DOHH2 (cell line): ENCODE measurements around the gene EPX.

Experiments used
- H3F3A ChIP-seq: fragments of 200-600 bp; sonication (generic), shearing (Covaris generic); 2 replicates; pipeline ENCODE4 v1.6.0; 2016; ENCODE audit warnings: antibody characterized with exemption, mild to moderate bottlenecking; ENCODE audit not compliant: control insufficient read depth, insufficient read depth
- H3K27ac ChIP-seq: fragments of 200-600 bp; sonication (generic); 2 replicates; pipeline ENCODE4 v1.5.1; 2014; ENCODE audit warnings: low read depth, mild to moderate bottlenecking, low read length, moderate library complexity
- H3K27me3 ChIP-seq: fragments of 200-600 bp; sonication (generic); 2 replicates; pipeline ENCODE4 v1.6.1; 2014; ENCODE audit warnings: mild to moderate bottlenecking, low read length, mixed read lengths; ENCODE audit not compliant: control insufficient read depth
- H3K36me3 ChIP-seq: fragments of 200-600 bp; sonication (generic); 2 replicates; pipeline ENCODE4 v1.6.1; 2014; ENCODE audit warnings: mild to moderate bottlenecking, low read length, moderate library complexity, mixed read lengths; ENCODE audit not compliant: control insufficient read depth
- H3K4me1 ChIP-seq: fragments of 200-600 bp; sonication (generic); 2 replicates; pipeline ENCODE4 v1.6.1; 2014; ENCODE audit warnings: mild to moderate bottlenecking, low read length, mixed read lengths; ENCODE audit not compliant: control insufficient read depth
- H3K4me2 ChIP-seq: fragments of 200-600 bp; sonication (generic); 2 replicates; pipeline ENCODE4 v1.6.0; 2014; ENCODE audit warnings: mild to moderate bottlenecking, low read length, moderate library complexity
- H3K4me3 ChIP-seq: fragments of 200-600 bp; sonication (generic); 2 replicates; pipeline ENCODE4 v1.5.1; 2014; ENCODE audit warnings: mild to moderate bottlenecking, low read length, mixed read lengths
- H3K79me2 ChIP-seq: fragments of 200-600 bp; sonication (generic); 2 replicates; pipeline ENCODE4 v1.6.1; 2014; ENCODE audit warnings: mild to moderate bottlenecking, low read length, mixed read lengths; ENCODE audit not compliant: control insufficient read depth
- H3K9me2 ChIP-seq: fragments of 200-600 bp; sonication (generic); replicated peaks from 2 replicates; pipeline ENCODE4 v1.6.1; 2014; ENCODE audit warnings: mild to moderate bottlenecking, low read length, mixed read lengths; ENCODE audit not compliant: control insufficient read depth
- H3K9me3 ChIP-seq: fragments of 200-600 bp; sonication (generic); 2 replicates; pipeline ENCODE4 v1.6.1; 2014; ENCODE audit warnings: antibody characterized with exemption, low read length, mixed read lengths; ENCODE audit not compliant: control insufficient read depth, insufficient read depth
- H4K20me1 ChIP-seq: fragments of 200-600 bp; sonication (generic); 2 replicates; pipeline ENCODE4 v1.6.0; 2014; ENCODE audit warnings: low read depth, mild to moderate bottlenecking, antibody characterized with exemption, low read length, moderate library complexity; ENCODE audit not compliant: control insufficient read depth, insufficient read depth
- EZH2phosphoT487 ChIP-seq: fragments of 200-600 bp; sonication (generic); IDR thresholded peaks from 2 replicates; pipeline ENCODE4 v1.6.1; 2017; ENCODE audit warnings: borderline replicate concordance, mild to moderate bottlenecking, antibody characterized with exemption, low read length, moderate library complexity, mixed read lengths
- TF ChIP-seq, protein P1 (sequence below): fragments of 200-600 bp; sonication (generic); IDR thresholded peaks from one replicate; pipeline ENCODE4 v1.5.1; 2014; ENCODE audit warnings: antibody characterized with exemption, mild to moderate bottlenecking, low read depth, low read length; ENCODE audit not compliant: poor library complexity, severe bottlenecking

EPX gene

DNA sequence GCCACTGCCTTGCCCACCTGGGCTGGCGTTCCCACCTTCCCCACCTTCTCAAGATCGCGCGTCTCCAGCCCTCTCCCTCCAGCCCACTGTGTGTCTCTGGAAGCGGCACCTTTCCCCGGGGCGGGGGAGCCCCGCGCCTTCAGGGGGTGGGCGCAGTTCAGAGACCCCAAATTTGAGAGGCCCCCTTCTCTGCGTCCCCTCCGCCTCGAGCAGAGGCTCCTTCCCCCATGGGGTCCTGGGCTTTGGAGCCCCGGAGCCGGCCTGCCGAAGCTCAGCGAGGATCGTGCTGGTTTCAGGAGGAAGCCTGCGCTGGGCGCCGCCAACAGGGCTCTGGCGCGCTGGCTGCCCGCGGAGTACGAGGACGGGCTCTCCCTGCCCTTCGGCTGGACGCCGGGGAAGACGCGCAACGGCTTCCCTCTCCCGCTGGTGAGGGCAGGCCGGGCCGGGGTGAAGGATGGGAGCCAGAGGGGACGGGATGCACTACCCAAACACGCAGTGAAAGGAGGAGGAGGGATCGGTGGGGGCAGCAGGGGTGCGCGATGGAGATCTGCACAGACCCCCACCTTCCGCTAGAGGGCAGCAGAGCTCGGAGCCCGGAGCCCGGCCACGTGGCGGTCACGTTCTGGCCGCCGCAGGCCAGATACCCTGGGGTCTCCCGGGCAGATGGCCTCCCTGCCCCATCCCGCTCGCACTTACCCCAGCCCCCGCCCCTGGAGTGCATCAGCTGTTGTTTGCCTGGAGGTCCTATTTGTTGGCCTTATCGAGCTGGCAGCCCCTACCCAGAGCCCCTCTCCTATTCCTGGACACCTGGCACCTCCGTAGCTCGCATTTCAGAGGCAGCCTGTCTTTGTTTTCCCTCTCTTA lies 57.0 kb downstream of the EPX start:
- Histone ChIP-seq H3K27ac (no peak overlapping the region), H3K4me2 (peak overlapping the region; percentile 46), H3F3A (no peaks in the 10 kb centered on the region), H3K79me2 (no peaks in the 10 kb centered on the region), H3K36me3 (no peaks in the 10 kb centered on the region), H3K4me3 (no peak overlapping the region), H3K27me3 (peaks cover 27% of the 10 kb centered on the region), H3K4me1 (peaks cover 6% of the 10 kb centered on the region), H3K9me3 (no peaks in the 10 kb centered on the region), H3K9me2 (no peaks in the 10 kb centered on the region), H4K20me1 (no peaks in the 10 kb centered on the region)
- TF ChIP-seq, protein P1, sequence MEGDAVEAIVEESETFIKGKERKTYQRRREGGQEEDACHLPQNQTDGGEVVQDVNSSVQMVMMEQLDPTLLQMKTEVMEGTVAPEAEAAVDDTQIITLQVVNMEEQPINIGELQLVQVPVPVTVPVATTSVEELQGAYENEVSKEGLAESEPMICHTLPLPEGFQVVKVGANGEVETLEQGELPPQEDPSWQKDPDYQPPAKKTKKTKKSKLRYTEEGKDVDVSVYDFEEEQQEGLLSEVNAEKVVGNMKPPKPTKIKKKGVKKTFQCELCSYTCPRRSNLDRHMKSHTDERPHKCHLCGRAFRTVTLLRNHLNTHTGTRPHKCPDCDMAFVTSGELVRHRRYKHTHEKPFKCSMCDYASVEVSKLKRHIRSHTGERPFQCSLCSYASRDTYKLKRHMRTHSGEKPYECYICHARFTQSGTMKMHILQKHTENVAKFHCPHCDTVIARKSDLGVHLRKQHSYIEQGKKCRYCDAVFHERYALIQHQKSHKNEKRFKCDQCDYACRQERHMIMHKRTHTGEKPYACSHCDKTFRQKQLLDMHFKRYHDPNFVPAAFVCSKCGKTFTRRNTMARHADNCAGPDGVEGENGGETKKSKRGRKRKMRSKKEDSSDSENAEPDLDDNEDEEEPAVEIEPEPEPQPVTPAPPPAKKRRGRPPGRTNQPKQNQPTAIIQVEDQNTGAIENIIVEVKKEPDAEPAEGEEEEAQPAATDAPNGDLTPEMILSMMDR = peak; percentile 90
- no peak for TF ChIP-seq EZH2phosphoT487

GRCh38 chr17:58250344-58251011 lies 58.0 kb downstream of the EPX start:
- H3K4me1 ChIP-seq = peaks cover 6% of the 10 kb centered on the region
- no peaks in the 10 kb centered on the region for H3K9me3 ChIP-seq
- no peaks in the 10 kb centered on the region for H3F3A ChIP-seq
- no peak overlapping the region for H3K4me3 ChIP-seq
- no peaks in the 10 kb centered on the region for H4K20me1 ChIP-seq
- TF ChIP-seq, protein P1 = no peak
- TF ChIP-seq EZH2phosphoT487 = no peak
- no peaks in the 10 kb centered on the region for H3K36me3 ChIP-seq
- no peaks in the 10 kb centered on the region for H3K9me2 ChIP-seq
- no peak overlapping the region for H3K4me2 ChIP-seq
- peaks cover 27% of the 10 kb centered on the region for H3K27me3 ChIP-seq
- no peaks in the 10 kb centered on the region for H3K79me2 ChIP-seq
- no peak overlapping the region for H3K27ac ChIP-seq

DNA sequence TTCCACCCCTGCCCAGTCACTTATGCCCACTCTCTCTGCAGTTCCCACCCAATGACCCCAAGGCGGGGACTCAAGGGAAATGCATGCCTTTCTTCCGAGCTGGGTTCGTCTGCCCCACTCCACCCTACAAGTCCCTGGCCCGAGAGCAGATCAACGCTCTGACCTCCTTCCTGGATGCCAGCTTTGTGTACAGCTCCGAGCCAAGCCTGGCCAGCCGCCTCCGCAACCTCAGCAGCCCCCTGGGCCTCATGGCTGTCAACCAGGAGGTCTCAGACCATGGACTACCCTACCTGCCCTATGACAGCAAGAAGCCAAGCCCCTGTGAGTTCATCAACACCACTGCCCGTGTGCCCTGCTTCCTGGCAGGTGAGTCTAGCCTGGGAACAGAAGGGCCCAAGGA lies 59.6 kb downstream of the EPX start:
- H3K27ac ChIP-seq = no peak overlapping the region
- peaks cover 6% of the 10 kb centered on the region for H3K4me1 ChIP-seq
- H3K36me3 ChIP-seq = no peaks in the 10 kb centered on the region
- no peak overlapping the region for H3K4me3 ChIP-seq
- H3K79me2 ChIP-seq = no peaks in the 10 kb centered on the region
- H4K20me1 ChIP-seq = no peaks in the 10 kb centered on the region
- TF ChIP-seq, protein P1 = no peak
- no peak for TF ChIP-seq EZH2phosphoT487
- no peaks in the 10 kb centered on the region for H3K9me2 ChIP-seq
- H3K9me3 ChIP-seq = no peaks in the 10 kb centered on the region
- no peak overlapping the region for H3K4me2 ChIP-seq
- peaks cover 27% of the 10 kb centered on the region for H3K27me3 ChIP-seq
- no peaks in the 10 kb centered on the region for H3F3A ChIP-seq
